ENCODE results near the gene ZNF366.

- TF ChIP-seq CTCF (tag by site-specific recombination; IDR thresholded peaks at IDR 0.05) (no peak), REST (tag by site-specific recombination; IDR thresholded peaks at IDR 0.05) (no peak), HIC1 (tag by site-specific recombination; IDR thresholded peaks at IDR 0.05) (no peak), ZNF37A (tag by site-specific recombination; IDR thresholded peaks at IDR 0.05) (no peak), ZNF23 (tag by site-specific recombination; IDR thresholded peaks at IDR 0.05; ENCODE audit: borderline replicate concordance) (no peak), ZFP69B (tag by site-specific recombination; IDR thresholded peaks at IDR 0.05) (no peak), ZFP3 (tag by site-specific recombination; IDR thresholded peaks at IDR 0.05; ENCODE audit: low read depth) (no peak)
Observed at GRCh38 chr5:72415616-72416325, 91.4 kb downstream of the ZNF366 start.
